ENCODE measurements around the gene TUNAR. TPM values are rescaled to one million over a fixed set of nuclear protein-coding genes. Genes with fewer than 3 reads are reported as not detected.

Gene TUNAR
- total RNA-seq, 1 experiment from 2014 or later = 0.10 TPM

DNA sequence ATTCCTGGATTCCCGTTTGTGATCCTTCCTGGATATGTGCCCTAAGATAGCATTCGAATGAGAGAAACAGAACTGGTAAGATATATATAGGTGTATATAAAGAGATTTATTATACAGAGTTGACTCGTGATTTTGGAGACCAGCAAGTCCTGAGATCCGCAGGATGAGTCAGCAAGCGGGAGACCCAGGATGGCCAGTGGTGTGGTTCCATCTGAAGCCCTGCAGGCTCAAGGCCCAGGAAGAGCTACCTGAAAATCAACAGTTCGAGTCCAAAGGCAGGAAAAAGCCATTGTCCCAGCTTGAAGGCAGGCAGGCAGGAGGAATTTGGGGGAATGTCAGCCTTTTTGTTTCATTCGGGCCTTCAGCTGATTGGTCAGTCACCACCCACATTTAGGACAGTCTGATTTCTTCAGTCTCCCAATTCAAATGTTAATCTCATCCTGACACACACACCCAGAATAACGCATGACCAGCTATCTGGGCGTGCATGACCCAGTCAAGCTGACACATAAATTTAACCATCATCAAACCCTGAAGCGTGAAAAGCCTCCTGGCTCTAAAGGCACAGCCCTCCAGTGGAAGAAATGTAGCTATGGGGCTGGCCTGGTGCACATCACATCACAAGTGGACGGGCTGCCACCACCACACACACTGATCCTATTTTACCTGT lies 44.3 kb downstream of the TUNAR start:
- no peak for TF ChIP-seq POLR2AphosphoS5 (IDR thresholded peaks at IDR 0.05; ENCODE audit: low read depth, low read length)
- TF ChIP-seq SIN3A (IDR thresholded peaks at IDR 0.05; ENCODE audit: borderline replicate concordance, insufficient read depth, low read depth, low read length) = no peak
- TF ChIP-seq, protein P1, sequence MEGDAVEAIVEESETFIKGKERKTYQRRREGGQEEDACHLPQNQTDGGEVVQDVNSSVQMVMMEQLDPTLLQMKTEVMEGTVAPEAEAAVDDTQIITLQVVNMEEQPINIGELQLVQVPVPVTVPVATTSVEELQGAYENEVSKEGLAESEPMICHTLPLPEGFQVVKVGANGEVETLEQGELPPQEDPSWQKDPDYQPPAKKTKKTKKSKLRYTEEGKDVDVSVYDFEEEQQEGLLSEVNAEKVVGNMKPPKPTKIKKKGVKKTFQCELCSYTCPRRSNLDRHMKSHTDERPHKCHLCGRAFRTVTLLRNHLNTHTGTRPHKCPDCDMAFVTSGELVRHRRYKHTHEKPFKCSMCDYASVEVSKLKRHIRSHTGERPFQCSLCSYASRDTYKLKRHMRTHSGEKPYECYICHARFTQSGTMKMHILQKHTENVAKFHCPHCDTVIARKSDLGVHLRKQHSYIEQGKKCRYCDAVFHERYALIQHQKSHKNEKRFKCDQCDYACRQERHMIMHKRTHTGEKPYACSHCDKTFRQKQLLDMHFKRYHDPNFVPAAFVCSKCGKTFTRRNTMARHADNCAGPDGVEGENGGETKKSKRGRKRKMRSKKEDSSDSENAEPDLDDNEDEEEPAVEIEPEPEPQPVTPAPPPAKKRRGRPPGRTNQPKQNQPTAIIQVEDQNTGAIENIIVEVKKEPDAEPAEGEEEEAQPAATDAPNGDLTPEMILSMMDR (IDR thresholded peaks at IDR 0.05) = no peak
- TF ChIP-seq, protein P2, sequence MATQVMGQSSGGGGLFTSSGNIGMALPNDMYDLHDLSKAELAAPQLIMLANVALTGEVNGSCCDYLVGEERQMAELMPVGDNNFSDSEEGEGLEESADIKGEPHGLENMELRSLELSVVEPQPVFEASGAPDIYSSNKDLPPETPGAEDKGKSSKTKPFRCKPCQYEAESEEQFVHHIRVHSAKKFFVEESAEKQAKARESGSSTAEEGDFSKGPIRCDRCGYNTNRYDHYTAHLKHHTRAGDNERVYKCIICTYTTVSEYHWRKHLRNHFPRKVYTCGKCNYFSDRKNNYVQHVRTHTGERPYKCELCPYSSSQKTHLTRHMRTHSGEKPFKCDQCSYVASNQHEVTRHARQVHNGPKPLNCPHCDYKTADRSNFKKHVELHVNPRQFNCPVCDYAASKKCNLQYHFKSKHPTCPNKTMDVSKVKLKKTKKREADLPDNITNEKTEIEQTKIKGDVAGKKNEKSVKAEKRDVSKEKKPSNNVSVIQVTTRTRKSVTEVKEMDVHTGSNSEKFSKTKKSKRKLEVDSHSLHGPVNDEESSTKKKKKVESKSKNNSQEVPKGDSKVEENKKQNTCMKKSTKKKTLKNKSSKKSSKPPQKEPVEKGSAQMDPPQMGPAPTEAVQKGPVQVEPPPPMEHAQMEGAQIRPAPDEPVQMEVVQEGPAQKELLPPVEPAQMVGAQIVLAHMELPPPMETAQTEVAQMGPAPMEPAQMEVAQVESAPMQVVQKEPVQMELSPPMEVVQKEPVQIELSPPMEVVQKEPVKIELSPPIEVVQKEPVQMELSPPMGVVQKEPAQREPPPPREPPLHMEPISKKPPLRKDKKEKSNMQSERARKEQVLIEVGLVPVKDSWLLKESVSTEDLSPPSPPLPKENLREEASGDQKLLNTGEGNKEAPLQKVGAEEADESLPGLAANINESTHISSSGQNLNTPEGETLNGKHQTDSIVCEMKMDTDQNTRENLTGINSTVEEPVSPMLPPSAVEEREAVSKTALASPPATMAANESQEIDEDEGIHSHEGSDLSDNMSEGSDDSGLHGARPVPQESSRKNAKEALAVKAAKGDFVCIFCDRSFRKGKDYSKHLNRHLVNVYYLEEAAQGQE (IDR thresholded peaks at IDR 0.05; ENCODE audit: insufficient read depth in 1 of 2, low read depth in 2 of 2, low read length in 1 of 2) = no peak
- TF ChIP-seq TCF7L2 (IDR thresholded peaks at IDR 0.05; ENCODE audit: low read depth, low read length) = no peak
- POLR2A ChIA-PET = no interaction called here
- Histone ChIP-seq H3K4me1 (ENCODE audit: control insufficient read depth, insufficient read depth, low read length) (no peaks in the 10 kb centered on the region), H3K9me3 (ENCODE audit: control insufficient read depth, insufficient read depth, low read depth, low read length) (no peaks in the 10 kb centered on the region), H3K4me3 (ENCODE audit: low read depth in 2 of 2, low read length in 2 of 2) (no peak overlapping the region), H3K27ac (ENCODE audit: low read length) (no peak overlapping the region), H3K27me3 (ENCODE audit: control insufficient read depth, insufficient read depth, low read length) (no peaks in the 10 kb centered on the region; the same call in 1 of the 2 replicates), H3K36me3 (ENCODE audit: control insufficient read depth, insufficient read depth, low read length) (no peaks in the 10 kb centered on the region)
- no TSS peak for BruUV-seq (replicated peaks)
- intact Hi-C loops (cut with micrococcal nuclease; ENCODE audit: unreplicated experiment) (no loop called here), in situ Hi-C loops (cut with HindIII; ENCODE audit: low pct_unique_long_range_greater_than_20kb, low sequenced_read_pairs) (no loop called here)
- CTCF ChIA-PET = no interaction called here
- no peak for DNase-seq (ENCODE audit: low read depth, low spot score)
- no peak for ATAC-seq

DNA sequence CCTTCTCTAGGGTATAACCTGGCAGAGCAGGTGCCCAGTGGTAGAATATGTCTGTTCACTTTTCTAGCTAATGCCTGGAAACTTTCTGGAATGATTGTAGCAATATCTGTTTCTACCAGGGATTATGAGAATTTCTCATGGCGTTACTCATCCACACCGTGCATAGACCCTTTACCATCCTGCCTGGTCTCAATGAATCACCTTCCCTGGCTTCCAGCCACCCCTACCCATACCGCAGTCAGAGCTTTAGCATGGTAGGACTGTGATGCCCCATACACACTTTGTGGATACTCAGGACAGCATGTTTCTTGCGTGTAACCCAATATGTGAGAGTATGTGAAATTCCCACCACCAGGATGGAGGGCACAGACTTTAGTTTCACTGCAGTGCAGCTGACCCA lies 45.4 kb downstream of the TUNAR start:
- H3K27ac ChIP-seq (ENCODE audit: low read length) = no peak overlapping the region
- H3K4me1 ChIP-seq (ENCODE audit: control insufficient read depth, insufficient read depth, low read length) = no peaks in the 10 kb centered on the region
- no peak overlapping the region for H3K4me3 ChIP-seq (ENCODE audit: low read depth in 2 of 2, low read length in 2 of 2)
- in situ Hi-C loops (cut with HindIII; ENCODE audit: low pct_unique_long_range_greater_than_20kb, low sequenced_read_pairs) (no loop called here), intact Hi-C loops (cut with micrococcal nuclease; ENCODE audit: unreplicated experiment) (no loop called here)
- H3K9me3 ChIP-seq (ENCODE audit: control insufficient read depth, insufficient read depth, low read depth, low read length) = no peaks in the 10 kb centered on the region
- H3K27me3 ChIP-seq (ENCODE audit: control insufficient read depth, insufficient read depth, low read length) = no peaks in the 10 kb centered on the region; the same call in 1 of the 2 replicates
- ATAC-seq (no peak), DNase-seq (ENCODE audit: low read depth, low spot score) (no peak)
- ChIA-PET CTCF (no interaction called here), POLR2A (no interaction called here)
- no TSS peak for BruUV-seq (replicated peaks)
- TF ChIP-seq, protein P1 (IDR thresholded peaks at IDR 0.05) = no peak
- TF ChIP-seq, protein P2 (IDR thresholded peaks at IDR 0.05; ENCODE audit: insufficient read depth in 1 of 2, low read depth in 2 of 2, low read length in 1 of 2) = no peak
- TF ChIP-seq POLR2AphosphoS5 (IDR thresholded peaks at IDR 0.05; ENCODE audit: low read depth, low read length) (no peak), SIN3A (IDR thresholded peaks at IDR 0.05; ENCODE audit: borderline replicate concordance, insufficient read depth, low read depth, low read length) (no peak), TCF7L2 (IDR thresholded peaks at IDR 0.05; ENCODE audit: low read depth, low read length) (no peak)
- no peaks in the 10 kb centered on the region for H3K36me3 ChIP-seq (ENCODE audit: control insufficient read depth, insufficient read depth, low read length)
